Measurements from ENCODE around the gene VPS13C. TPM values are rescaled to one million over a fixed set of nuclear protein-coding genes. Genes with fewer than 3 reads are reported as not detected.

The VPS13C gene
- total RNA-seq, 4 donors from 2014 or later, result 27.6 to 79.6 (median 30.5) TPM

- ATAC-seq, result no peak
- H3K4me3 ChIP-seq, result no peak overlapping the region
- no peaks in the 10 kb centered on the region for H3K27me3 ChIP-seq
- TF ChIP-seq POLR2A (IDR thresholded peaks at IDR 0.05) (no peak), CTCF (IDR thresholded peaks at IDR 0.05 in 4 of 5, conservative IDR thresholded peaks at IDR 0.05 in 1 of 5) (no peak)
- in situ Hi-C loops (cut with MboI; ENCODE audit: low sequenced_read_pairs in 4 of 4), result no loop called here
- intact Hi-C loops (cut with DNase I; ENCODE audit: low total_unique reads), result no loop called here
- no peaks in the 10 kb centered on the region for H3K9me3 ChIP-seq
- no peak for DNase-seq
- H3K36me3 ChIP-seq, result peaks cover 0 to 59% of the 10 kb centered on the region in 2 donors
- no peak overlapping the region for H3K27ac ChIP-seq
- no peaks in the 10 kb centered on the region for H3K4me1 ChIP-seq
These were observed 152.5 kb downstream of the VPS13C start for GRCh38 chr15:61907753-61908086.

GRCh38 chr15:61906961-61907752 lies 153.1 kb downstream of the VPS13C start:
- H3K4me1 ChIP-seq, result no peaks in the 10 kb centered on the region
- in situ Hi-C loops (cut with MboI; ENCODE audit: low sequenced_read_pairs in 4 of 4) (no loop called here), intact Hi-C loops (cut with DNase I; ENCODE audit: low total_unique reads) (no loop called here)
- peaks cover 0 to 55% of the 10 kb centered on the region in 2 donors for H3K36me3 ChIP-seq
- no peaks in the 10 kb centered on the region for H3K27me3 ChIP-seq
- H3K9me3 ChIP-seq, result no peaks in the 10 kb centered on the region
- no peak overlapping the region for H3K27ac ChIP-seq
- DNase-seq (no peak), ATAC-seq (no peak)
- no peak overlapping the region for H3K4me3 ChIP-seq
- TF ChIP-seq CTCF (IDR thresholded peaks at IDR 0.05 in 4 of 5, conservative IDR thresholded peaks at IDR 0.05 in 1 of 5) (no peak), POLR2A (IDR thresholded peaks at IDR 0.05) (no peak)

GRCh38 chr15:61893146-61893545 lies 167.1 kb downstream of the VPS13C start:
- in situ Hi-C loops (cut with MboI; ENCODE audit: low sequenced_read_pairs in 4 of 4) (loop anchor here in 1 of 4 donors (25.0 kb wide), 1 partner anchor 394 kb away; no protein-coding TSS in a partner anchor), intact Hi-C loops (cut with DNase I; ENCODE audit: low total_unique reads) (no loop called here)
- H3K36me3 ChIP-seq, result peaks cover 0 to 26% of the 10 kb centered on the region in 2 donors
- no peak overlapping the region for H3K4me3 ChIP-seq
- DNase-seq (no peak), ATAC-seq (no peak)
- H3K4me1 ChIP-seq, result no peaks in the 10 kb centered on the region
- H3K27me3 ChIP-seq, result no peaks in the 10 kb centered on the region
- no peak overlapping the region for H3K27ac ChIP-seq
- H3K9me3 ChIP-seq, result peaks cover 0 to 4% (median 2%) of the 10 kb centered on the region in 3 donors
- no peak for TF ChIP-seq POLR2A (IDR thresholded peaks at IDR 0.05)

- peaks cover 0 to 26% of the 10 kb centered on the region in 2 donors for H3K36me3 ChIP-seq
- H3K4me1 ChIP-seq, result no peaks in the 10 kb centered on the region
- in situ Hi-C loops (cut with MboI; ENCODE audit: low sequenced_read_pairs in 4 of 4), result loop anchor here in 1 of 4 donors (25.0 kb wide), 1 partner anchor 395 kb away; no protein-coding TSS in a partner anchor
- TF ChIP-seq POLR2A (IDR thresholded peaks at IDR 0.05) (no peak), CTCF (IDR thresholded peaks at IDR 0.05 in 4 of 5, conservative IDR thresholded peaks at IDR 0.05 in 1 of 5) (no peak)
- intact Hi-C loops (cut with DNase I; ENCODE audit: low total_unique reads), result no loop called here
- ATAC-seq (no peak), DNase-seq (no peak)
- H3K27ac ChIP-seq, result no peak overlapping the region
- H3K4me3 ChIP-seq, result no peak overlapping the region
- peaks cover 0 to 4% (median 2%) of the 10 kb centered on the region in 3 donors for H3K9me3 ChIP-seq
- H3K27me3 ChIP-seq, result no peaks in the 10 kb centered on the region
These were observed 168.1 kb downstream of the VPS13C start for GRCh38 chr15:61892140-61892539.

- Histone ChIP-seq H3K4me1 (no peaks in the 10 kb centered on the region), H3K9me3 (peaks cover 0 to 4% (median 2%) of the 10 kb centered on the region in 3 donors), H3K36me3 (peaks cover 0 to 26% of the 10 kb centered on the region in 2 donors), H3K4me3 (no peak overlapping the region), H3K27me3 (no peaks in the 10 kb centered on the region), H3K27ac (no peak overlapping the region)
- in situ Hi-C loops (cut with MboI; ENCODE audit: low sequenced_read_pairs in 4 of 4), result loop anchor here in 1 of 4 donors (25.0 kb wide), 1 partner anchor 397 kb away; no protein-coding TSS in a partner anchor
- DNase-seq, result no peak
- no peak for ATAC-seq
- intact Hi-C loops (cut with DNase I; ENCODE audit: low total_unique reads), result no loop called here
- TF ChIP-seq POLR2A (IDR thresholded peaks at IDR 0.05), result no peak
- TF ChIP-seq CTCF (IDR thresholded peaks at IDR 0.05 in 4 of 5, conservative IDR thresholded peaks at IDR 0.05 in 1 of 5), result no peak
These were observed 170.1 kb downstream of the VPS13C start for GRCh38 chr15:61890106-61890505.
